CD4-positive, alpha-beta T cell treated with Interleukin-21 for 1 hour (primary cell): ENCODE data around the gene DCAF8.

ENCODE experiments used
- DNase-seq: peaks from one replicate; pipeline ENCODE4 v3.0.0-alpha.2; 2020

DCAF8 gene

DNA sequence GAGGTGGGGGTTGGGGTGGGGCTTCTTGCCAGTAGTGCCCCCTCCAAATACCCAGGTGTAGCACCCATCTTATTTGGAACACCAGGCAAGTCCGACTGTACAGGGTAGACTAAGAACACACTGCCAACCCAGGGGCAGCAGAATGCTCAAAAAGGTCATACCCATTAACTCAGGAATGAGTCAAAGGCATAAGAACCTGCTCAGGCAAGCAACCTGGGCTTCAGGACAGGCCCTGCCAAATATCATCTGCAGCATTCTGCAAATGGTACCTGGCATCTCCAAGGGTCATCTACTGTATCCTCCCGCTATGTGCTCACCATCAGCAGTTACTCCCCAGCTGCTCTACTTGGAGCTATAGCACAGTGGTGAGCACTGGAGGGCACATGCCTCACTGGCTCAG lies 37.7 kb downstream of the DCAF8 start:
- no peak for DNase-seq

DNA sequence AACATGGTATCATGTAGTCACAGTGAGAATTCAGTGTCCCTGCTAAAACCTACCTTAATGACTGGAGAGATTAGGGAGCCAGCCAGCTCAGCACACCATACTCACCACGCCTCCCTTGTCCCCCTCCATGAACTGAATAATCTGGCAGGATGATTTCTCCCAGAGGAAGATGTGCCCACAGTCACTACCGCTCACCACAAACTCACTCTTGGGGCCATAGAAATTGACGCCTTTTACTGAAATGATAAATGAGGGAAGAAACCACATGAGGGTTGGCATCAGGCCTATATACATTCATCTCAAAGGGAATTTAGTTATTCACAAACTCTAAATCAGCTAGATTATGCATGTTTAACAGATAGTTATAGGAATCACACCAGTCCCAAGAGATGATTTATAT lies 39.8 kb downstream of the DCAF8 start:
- DNase-seq = no peak

- no peak for DNase-seq
These were observed 41.3 kb downstream of the DCAF8 start for GRCh38 chr1:160221089-160221488.

- no peak for DNase-seq
These were observed 42.0 kb downstream of the DCAF8 start for GRCh38 chr1:160220301-160220700.

- no peak for DNase-seq
These were observed 43.1 kb downstream of the DCAF8 start for GRCh38 chr1:160219062-160219929.

- no peak for DNase-seq
These were observed 44.8 kb downstream of the DCAF8 start for GRCh38 chr1:160217481-160218051.

- no peak for DNase-seq
These were observed 46.0 kb downstream of the DCAF8 start for GRCh38 chr1:160216301-160216700.

GRCh38 chr1:160214481-160215140 lies 47.7 kb downstream of the DCAF8 start:
- no peak for DNase-seq

GRCh38 chr1:160211046-160211790 lies 51.1 kb downstream of the DCAF8 start:
- no peak for DNase-seq

- DNase-seq = no peak
These were observed 51.8 kb downstream of the DCAF8 start for GRCh38 chr1:160210561-160210960.

DNA sequence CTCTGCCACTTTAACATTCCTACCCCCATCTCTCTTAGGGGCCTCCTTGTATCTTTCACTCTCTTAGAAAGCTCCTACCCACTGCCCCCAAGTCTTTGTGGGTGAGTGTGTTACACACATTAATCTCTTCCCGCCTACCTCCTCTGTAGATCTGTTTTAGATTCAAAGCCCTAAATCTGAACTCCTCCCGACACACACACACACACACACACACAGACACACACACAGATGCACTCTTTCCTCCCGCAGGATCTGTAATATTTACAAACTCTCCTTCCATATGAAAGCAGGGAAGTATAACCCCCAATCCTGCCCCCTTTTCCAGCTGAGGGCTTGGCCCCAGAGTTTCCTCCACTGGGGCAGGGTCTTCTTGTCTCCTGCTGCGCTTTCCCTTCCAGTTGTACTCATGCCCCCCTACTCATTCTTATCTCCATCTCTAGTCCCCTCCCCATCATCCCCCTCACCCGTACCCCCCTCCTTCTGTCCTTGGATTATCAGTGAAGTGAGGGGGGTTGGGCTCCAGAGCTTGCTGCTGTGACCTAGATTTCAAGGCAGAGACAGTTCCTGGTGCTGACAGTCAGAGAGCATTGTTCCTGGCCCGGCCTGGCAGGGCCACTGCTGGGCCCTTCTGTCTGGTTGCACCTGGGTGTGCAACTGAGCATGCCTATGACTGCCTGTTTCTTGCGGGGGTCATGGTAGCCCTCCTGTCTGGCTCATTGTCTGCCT lies 52.9 kb downstream of the DCAF8 start:
- DNase-seq = no peak

- DNase-seq = no peak
These were observed 53.6 kb downstream of the DCAF8 start for GRCh38 chr1:160208557-160209320.

- no peak for DNase-seq
These were observed 54.4 kb downstream of the DCAF8 start for GRCh38 chr1:160207771-160208556.

GRCh38 chr1:160207118-160207650 lies 55.2 kb downstream of the DCAF8 start:
- no peak for DNase-seq

GRCh38 chr1:160206421-160207117 lies 55.8 kb downstream of the DCAF8 start:
- DNase-seq = no peak

DNA sequence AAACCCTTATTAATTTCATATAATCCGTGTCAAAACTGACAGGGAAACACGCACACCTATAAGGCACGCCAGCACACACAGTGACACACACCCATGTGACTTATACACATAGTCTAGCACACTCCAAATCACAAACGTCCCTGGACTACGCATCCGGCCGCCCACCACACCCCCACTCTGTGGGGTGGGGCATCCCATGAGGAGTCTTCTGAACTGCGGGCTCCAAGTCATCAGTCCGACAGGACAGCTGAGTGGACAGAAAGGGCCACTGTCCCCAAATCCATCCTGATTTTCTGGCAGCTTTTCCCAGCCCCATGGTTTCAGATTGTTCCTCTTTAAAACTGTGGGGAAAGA lies 56.3 kb downstream of the DCAF8 start:
- peak; percentile 61 for DNase-seq

DNA sequence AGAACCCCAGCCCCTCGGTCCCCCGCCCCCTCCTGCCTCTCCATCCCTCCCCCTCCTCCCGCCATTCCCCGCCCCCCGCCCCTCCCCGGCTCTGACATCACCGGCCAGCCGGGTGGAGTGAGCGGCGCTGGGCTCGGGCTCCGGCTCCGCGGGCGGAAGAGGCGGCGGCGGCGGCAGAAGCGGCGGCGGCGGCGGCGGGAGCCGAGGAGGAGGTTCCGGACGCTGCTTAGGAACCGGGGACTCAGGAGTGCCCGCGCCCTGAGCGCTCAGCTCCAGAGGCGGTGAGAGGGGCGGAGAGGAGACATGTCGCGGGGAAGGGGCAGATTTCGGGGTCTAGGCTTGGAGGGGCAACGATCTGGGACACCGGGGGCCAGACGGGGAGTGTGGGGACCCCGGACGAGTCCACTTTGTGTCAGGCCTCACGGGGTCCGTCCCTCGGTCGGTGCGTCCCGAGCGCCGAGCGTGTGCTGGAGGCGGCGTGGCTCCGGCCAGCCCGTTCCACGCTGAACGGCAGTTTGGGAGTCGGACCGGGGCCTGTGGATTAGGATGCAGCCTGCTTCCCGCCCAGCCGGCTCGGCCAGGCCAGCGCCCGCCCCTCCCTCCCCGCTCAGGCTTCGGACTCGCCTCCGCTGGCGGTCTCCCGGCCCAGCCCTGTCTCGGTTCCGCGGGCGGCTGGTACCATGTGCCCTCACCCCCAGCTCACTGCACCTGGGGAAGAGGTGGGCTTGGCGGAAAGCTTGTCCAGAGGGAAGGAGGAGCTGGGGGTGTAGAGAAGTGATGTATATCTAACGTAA lies 56.9 kb downstream of the DCAF8 start, which contains the start of gene PEA15:
TSS of gene PEA15 (plus strand) at position 143 of the 794 bp plus-strand sequence. CDS start 6,161 bp downstream, outside the sequence.
- peak; percentile 78 for DNase-seq

DNA sequence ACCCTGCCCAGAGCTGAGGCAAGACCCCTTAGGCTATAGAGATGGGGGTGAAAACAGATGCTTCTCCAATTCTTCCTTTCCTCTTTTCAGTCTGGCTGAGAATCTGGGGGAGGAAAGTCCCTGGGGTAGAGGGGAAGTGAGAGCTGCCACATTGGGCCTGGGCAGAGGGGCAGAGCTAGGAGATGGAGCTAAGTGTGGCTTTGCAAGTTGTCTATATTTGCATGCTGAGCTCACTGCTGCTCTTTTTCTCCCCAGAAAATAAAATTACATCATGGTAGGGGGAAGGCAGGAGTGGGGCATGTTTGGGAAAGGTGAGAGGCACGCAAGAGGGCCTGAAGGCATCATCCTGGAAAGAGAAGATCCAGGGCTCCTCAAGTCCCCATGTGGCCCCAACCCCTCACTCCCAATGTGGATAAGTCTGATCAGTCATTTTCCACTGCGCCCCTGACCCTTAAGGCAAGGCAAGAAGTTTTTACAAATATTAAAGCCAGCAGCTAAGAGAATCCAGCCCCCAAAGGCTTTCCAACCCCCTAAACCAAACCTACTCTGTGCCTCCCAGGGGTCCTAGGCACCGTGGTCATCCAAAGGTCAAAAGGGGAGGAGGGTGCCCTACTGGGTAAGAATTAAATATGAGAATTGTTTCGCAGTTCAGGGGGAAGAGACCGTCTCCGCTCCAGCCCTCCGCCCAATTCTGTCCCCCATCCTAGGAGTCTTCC lies 57.7 kb downstream of the DCAF8 start:
- peak; percentile 36 for DNase-seq
